HG03135 (cell line): ENCODE data around the gene CDCA5.
A peak's percentile ranks its signal among the peaks of the same experiment; 100 is the strongest.

Source experiments
- ATAC-seq: cut with Tn5 transposase; IDR thresholded peaks from one replicate; pipeline ENCODE4 v1.9.1; 2021; ENCODE audit warnings: mild to moderate bottlenecking, moderate library complexity; ENCODE audit not compliant: unreplicated experiment

CDCA5 gene

DNA sequence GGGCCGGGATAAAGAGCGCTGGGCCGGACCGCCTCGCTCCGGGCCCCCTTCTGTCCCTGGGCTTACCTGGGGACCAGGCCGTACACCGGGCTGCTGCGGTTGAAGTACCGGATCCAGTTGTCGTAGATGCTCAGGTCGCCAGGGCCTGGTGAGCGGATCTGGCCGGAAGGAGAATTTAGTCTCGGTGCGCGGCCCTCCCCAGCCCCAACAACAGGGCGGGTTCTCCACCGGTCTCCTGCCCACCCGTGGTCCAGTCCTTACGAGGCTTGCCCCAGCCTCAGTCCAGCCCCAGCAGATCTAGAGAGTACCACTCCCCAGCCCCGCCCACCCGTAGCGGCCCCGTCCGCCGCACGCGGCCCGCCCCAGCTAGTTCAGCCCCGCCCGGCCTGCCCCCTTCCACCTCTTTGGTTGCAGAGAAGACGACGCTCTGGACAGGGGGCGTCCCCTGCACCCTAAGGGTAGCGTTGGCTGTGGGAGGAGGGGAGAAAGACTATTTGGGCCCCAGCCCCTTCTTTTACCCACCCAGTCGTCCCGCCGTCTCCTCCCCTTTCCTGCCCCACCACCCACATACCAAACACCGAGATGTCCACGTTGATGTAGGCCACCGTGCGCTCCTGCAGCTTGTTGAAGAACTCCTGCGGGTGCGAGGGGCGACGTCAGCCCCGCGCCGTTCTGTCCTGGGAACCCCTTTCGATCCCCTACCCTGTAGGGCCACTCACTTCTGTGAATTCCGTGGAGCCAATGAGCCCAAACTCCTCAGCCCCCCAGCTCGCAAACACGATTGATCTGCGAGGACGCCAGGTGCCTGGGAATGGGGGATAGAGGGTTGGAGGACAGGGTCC is 36.0 kb downstream of the CDCA5 start:
- ATAC-seq = no peak

DNA sequence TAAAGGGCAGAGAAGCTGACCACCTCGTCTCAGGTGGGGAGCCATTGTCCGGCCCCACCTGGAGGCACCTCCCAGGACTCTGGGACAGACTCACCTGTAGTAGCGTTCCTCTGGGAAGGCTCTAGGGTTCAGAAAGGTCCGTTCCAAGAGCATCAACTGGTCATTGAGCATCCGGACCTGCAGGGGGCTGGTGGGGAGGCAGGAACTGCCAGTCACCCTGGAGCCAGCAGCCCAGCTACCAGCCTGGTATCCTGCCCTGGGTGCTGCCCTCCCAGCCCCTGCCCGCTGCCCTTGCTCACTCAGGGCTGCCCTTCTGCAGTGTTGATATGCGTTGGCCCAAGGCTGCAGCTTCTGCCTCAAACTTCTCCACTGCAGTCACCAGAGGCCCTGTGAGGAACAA is 38.1 kb downstream of the CDCA5 start:
- ATAC-seq = no peak

DNA sequence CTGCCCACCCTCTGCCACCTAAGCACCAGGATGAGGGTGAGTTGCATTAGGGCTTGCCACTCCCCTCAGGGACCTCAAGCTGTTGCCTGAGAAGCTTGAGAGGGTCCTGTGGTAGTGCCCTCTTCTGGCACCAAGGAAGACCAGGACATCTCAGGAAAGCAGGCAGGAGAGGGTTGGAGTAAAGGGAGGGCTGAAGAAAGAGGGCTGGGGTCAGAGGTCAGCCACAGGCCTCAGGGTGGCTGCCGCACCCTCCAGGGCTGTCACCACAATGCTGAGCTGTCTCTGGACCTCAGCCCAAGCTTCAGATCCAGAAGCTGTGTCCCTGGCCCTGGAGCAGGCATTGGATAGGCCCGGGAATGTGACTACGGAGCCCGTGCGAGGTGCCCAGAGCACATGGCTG is 38.8 kb downstream of the CDCA5 start:
- no peak for ATAC-seq

DNA sequence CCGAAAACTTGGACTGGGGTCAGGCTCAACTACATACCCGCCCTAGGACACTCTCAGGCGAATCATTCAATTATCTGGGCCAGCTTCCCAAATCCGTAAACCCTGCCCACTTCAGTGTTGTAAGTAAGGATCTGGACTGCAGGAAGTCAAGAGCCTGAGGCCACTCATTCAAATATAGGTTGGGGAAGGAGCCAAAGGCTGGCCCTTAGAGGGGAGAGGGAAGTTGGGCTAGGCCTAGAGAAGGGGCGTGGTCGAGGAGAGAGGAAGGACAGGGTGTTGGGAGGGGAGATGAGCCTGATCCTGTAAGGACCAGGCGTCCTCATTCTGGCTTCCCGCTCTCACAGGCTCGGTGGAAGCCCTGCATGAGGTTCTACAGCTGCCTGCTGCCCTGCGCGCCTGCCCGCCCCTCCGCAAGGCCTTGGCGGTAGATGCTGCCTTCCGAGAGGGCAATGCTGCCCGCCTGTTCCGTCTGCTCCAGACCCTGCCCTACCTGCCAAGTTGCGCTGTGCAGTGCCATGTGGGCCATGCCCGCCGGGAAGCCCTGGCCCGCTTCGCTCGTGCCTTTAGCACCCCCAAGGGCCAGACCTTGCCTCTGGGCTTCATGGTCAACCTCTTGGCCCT is 39.8 kb downstream of the CDCA5 start:
- ATAC-seq = no peak

DNA sequence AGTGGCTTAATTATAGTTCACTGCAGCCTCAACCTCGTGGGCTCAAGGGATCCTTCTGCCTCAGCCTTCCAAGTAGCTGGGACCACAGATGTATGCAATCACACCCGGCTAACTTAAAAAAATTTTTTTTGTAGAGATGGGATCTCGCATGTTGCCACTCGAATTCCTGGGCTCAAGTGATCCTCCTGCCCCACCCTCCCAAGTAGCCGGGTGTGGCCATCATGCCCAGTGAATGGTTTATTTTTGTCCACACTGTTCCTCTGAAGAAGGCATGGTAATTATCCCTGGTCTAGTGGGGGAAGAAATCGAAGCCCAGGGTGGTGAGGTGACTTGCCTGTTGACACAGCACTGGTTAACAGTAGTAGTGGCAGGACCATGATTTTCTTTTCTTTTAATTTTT is 40.9 kb downstream of the CDCA5 start:
- no peak for ATAC-seq

DNA sequence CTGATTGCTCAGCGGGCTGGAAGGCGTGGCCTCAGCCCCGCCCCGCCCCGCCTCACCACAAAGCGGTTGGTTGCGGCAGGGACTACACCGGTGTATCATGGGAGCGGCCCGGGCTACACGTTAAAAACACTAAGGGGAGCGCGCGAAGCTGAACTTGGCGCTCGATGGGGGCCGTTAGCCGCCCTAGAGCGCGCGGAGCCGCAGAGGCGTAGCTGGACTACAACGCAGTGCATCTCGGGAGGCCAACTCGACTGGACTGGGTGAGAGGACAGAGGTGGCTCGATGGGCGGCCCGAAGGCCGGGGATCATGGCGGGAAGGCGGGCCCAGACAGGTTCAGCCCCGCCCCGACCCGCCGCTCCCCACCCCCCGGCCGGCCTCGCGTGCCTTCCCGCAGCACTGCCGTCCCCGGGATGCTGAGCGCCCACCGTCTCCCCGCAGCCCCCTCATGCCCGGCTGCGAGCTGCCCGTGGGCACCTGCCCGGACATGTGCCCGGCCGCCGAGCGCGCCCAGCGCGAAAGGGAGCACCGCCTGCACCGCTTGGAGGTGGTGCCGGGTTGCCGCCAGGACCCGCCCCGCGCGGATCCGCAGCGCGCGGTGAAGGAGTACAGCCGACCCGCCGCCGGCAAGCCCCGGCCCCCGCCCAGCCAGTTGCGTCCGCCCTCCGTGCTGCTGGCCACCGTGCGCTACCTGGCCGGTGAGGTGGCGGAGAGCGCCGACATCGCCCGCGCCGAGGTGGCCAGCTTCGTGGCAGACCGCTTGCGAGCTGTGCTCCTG is 42.8 kb downstream of the CDCA5 start, which contains the start of gene SAC3D1:
Gene SAC3D1 (plus strand): TSS at position 364 of the 776 bp plus-strand sequence. CDS start 83 bp downstream, at position 447.
- ATAC-seq = peak; percentile 86

DNA sequence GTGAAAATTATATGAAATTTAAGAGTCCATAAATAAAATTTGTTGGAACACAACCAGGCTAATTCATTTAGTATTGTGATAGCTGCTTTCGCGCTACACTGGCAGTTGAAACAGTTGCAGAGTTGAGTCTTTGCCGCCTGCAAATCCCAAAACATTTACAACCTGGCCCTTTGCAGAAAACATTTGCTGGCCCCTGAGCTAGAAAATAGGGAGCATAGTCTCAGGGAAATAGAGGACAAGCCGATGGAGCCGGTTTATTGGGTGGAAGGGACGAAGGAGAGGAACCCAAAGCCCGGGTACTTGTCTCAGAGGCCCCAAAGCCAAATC is 43.4 kb downstream of the CDCA5 start:
- no peak for ATAC-seq

DNA sequence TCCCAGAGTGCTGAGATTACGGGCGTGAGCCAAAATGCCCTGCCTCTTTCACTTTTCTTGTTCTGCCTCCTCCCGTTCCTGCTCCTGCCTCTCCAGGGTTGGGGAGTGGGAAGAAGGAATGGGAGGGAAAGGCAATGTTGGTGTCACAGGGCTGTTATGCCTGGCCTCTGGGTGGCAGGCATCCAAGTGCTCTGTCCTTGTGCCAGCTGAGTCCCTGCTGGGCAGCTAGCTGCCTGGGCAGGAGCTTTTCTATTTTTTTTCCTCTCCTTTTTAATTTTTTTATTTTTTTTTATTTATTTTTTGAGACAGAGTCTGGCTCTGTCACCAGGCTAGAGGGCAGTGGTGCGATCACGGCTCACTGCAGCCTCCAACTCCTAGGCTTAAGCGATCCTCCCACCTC is 46.9 kb downstream of the CDCA5 start:
- no peak for ATAC-seq

DNA sequence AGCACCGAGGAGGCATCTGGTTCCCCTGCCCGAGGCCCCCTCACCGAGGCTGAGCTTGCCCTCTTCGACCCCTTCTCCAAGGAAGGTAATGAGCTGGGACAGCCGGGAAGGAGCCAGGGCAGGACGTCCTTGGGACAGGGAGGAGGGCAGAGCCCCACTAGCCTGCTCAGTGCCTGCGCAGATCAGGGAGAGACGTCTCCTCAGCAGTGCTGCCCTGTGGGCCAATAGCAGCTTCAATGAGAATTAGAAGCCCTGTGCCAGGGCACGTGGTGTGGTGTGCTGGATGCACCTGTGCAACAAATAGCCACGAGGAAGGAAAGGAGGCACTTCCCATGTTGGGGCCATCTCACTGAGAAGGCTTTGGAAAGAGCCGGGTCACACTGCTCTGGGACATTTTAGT is 48.3 kb downstream of the CDCA5 start:
- ATAC-seq = no peak

DNA sequence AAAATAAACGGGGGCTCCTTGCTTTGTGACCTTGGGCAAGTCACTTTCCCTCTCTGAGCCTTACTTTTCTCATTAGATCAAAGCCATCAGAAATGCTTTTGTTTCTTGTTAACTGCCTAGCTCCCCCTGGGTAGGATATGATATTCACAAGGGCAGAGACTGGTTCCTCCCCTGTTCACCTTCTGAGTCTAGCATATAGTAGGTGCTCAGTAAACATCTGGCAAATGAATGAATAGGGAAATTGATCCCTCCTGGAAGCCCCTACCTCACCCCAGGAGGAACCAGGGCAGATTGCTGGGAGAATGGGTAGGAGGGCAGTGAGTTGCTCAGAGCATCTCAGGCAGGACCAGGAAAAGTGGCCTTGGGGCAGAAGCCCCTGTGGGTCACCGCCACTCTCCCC is 49.4 kb downstream of the CDCA5 start:
- no peak for ATAC-seq

DNA sequence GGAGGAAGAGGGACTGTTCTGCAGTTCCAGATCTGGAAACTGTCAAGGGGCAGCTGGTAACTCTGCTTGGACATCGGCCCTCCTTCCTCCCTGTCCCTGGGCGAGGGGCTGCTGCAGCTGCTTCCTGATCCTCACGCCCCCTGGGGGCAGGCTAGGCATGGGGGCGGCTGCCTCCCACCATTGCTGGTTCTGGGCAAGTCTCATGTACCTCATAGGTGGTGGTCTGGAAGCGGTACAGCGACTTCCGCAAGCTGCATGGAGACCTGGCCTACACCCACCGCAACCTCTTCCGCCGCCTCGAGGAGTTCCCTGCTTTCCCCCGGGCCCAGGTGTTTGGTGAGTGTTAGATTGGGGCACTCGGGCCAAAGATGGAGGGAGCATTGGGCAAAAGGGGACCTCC is 51.6 kb downstream of the CDCA5 start:
- ATAC-seq = no peak
